Measurements from ENCODE around the gene CYLD.

Gene CYLD

DNA sequence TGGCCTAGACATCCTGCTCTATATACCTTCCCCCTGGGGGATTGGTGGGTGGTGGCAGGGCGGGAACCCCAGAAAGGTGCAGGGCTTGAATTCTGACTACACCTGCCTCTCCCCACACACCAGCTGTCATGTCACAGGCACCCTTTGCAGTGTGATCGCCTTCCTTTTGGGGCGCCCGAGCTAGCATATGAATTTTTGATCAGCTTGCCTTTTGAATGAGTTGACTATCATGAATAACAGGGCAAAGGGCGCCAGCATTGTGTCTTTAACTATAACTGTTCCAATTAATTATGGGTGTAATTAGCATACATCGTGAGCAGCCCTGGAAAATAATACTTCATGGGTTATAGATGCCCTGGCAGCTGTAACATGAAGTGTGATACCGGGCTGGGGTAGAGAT lies 72.7 kb downstream of the CYLD start:
- H3K4me3 ChIP-seq (ENCODE audit: low read depth, low read length): no peak overlapping the region

DNA sequence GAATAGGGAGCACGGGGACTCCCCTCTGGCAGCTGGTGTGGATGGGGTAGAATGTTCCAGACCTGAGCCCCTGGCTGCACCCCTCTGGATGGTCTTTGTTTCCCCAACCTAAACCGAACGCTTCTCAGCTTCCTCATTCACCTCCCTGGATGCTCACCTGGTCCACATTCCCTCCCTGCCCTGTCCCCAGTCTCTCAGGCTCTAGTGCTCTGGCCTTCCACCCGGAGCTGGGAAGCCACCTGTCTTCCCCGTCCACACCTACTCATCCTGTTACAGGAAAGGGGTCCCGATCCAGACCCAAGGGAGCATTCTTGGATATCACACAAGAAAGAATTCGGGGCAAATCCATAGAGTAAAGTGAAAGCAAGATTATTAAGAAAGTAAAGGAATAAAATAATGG lies 73.5 kb downstream of the CYLD start:
- H3K4me3 ChIP-seq (ENCODE audit: low read depth, low read length): no peak overlapping the region

DNA sequence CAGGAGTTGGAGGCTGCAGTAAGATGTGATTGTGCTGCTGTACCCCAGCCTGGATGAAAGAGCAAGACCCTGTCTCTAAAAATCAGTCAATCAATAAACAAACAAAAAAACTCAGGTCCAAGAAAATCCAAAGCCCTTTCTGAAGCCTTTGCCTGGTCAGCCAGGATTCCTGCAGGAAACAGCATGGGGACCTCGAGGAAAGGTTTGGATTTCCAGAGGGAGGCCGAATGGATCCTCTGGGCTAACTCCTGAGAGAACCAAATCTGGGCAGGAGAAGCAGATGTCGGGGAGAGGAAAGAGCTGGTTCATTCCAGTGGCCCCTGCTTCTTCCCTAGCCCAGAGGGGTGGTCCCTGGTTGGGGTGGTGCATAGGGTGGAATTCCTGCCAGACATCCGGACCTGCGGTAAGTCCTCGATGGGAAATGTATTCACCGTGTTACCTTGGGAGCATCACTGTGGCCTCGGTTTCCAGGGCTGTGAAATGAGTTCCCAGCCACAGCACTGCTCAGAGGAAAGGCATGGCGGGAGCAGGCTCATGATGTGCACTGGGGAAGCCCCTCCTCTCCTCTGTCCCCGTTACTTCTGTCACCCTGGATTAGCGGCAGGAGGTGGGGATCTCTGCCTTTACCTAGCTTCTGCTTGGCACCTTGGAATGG lies 75.1 kb downstream of the CYLD start:
- H3K4me3 ChIP-seq (ENCODE audit: low read depth, low read length): no peak overlapping the region

DNA sequence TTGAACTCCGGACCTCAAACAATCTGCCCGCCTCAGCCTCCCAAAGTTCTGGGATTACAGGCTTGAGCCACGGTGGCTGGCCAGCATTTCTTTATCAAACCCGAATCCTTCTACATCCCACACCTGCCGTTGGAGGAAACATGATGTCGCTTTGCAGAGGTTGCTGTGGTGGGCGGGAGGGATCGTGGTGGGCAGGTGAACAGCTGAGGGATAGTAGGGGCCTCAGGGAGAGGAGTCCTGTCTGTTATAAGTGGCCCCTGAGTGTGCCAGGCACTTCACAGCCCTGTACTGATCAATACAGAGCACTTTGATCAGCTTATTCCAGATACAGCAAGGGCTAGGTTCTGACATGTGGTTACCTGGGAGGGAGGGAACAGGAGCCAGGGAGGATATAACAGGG lies 76.5 kb downstream of the CYLD start:
- no peak overlapping the region for H3K4me3 ChIP-seq (ENCODE audit: low read depth, low read length)

DNA sequence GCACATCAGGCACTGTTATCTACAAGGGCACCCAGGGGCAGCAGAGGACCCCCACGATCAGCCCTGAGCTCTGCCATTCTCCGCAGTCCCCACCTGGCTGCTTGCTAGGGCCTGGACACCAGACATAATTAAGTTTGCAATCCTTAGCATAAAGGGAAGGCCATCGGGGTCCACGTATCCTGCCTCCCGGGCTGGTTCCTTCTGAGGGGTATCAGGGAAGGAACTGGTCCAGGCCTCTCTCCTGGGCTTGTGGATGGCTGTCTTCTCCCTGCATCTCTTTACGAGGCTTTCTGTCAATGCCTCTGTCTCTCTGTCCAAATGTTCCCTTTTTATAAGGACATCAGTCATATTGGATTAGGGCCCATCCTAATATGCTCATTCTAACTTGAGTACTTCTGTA lies 77.8 kb downstream of the CYLD start:
- no peak overlapping the region for H3K4me3 ChIP-seq (ENCODE audit: low read depth, low read length)

DNA sequence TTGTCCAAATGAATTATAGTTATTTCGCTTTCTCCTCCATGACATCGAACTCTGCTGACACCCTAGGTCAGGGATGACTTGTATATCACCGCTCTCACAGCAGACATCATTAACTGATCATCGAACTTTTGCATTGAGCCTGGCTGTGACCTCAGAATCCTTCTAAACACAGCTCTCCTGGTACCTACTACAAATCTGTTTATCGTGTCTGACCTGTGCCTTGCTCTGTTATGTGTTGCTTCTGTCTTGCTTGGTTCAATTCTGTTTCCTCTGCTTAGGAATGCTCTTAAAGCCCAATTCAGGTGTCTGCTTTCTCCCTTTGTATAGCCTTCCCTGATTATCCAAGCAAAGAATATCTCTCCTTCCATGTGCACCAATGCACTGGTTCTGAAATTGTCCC lies 78.3 kb downstream of the CYLD start:
- no peak overlapping the region for H3K4me3 ChIP-seq (ENCODE audit: low read depth, low read length)

DNA sequence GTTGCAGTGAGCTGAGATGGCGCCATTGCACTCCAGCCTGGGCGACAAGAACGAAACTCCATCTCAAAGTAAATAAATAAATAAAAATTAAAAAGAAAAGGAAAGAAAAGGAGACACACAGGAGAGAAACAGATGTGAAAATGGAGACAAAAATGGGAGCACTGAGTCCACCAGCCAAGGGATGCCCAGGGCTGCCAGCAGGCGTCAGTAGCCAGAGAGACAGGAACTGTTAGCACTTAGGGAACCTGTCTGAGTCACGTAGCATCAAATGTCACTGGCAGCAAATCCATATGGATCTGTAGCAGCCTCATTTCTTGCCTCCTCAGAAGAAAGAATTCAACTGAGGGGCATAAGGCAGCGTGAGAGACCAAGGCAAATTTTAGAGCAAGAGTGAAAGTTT lies 79.7 kb downstream of the CYLD start:
- no peak overlapping the region for H3K4me3 ChIP-seq (ENCODE audit: low read depth, low read length)

DNA sequence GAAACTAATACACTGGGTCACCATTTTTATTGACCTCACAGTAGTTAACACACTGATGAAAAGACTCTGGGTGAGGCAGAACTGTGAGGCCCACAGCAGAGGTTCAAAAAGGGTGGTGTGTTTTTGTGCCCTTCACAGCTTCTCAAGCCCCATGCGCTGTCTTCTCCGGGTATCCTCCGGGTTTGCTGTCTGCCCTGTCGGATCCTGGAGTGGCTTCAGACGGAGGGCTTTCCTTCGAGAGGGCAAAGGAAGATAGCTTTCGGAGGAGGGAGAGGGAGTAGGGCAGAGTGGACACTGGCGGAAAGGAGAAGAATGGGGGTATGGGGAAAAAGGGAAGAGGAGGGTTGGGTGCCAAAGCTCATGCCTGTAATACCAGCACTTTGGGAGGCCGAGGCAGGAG lies 80.8 kb downstream of the CYLD start:
- no peak overlapping the region for H3K4me3 ChIP-seq (ENCODE audit: low read depth, low read length)

DNA sequence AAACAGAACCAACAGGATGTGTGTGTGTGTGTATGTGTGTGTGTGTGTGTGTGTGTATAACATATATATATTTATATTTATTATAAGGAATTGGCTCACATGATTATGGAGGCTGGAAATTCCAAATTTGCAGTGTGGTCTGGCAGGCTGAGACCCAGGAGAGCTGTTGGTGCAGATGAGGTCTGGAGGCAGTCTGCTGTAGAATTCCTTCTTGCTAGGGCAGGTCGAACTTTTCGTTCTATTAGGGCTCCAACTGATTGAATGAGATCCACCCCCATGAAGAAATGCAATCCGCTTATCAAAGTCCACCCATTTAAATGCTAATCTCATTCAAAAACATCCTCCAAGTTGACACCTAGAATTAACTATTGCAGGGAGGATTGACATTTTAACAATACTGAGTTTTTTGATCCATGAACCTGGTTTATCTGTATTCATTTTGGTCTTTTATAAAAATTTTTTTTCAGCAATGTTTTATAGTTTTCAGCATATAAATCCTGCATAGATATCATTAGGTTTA lies 85.0 kb downstream of the CYLD start:
- H3K4me3 ChIP-seq (ENCODE audit: low read depth, low read length): no peak overlapping the region

DNA sequence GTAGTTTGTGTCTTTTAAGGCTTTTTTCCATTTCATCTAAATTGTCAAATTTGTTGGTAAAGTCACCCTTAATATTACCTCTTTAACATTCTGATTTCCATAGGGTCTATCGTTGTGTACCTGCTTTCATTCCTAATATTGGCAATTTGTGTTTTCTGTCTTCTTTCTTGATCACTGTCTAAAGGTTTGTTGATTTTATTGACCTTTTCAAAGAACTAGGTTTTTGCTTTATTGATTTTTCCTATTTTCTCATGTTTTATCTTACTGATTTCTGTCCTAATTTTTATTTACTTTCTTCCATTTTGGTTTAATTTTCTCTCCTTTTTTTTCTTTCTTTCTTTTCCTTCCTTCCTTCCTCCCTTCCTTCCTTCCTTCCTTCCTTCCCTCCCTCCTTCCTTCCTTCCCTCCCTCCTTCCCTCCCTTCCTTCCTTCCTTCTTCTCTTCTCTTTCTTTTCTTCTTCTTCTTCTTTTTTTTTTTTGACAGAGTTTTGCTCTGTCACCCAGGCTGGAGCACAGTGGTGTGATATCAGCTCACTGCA lies 86.3 kb downstream of the CYLD start:
- no peak overlapping the region for H3K4me3 ChIP-seq (ENCODE audit: low read depth, low read length)

DNA sequence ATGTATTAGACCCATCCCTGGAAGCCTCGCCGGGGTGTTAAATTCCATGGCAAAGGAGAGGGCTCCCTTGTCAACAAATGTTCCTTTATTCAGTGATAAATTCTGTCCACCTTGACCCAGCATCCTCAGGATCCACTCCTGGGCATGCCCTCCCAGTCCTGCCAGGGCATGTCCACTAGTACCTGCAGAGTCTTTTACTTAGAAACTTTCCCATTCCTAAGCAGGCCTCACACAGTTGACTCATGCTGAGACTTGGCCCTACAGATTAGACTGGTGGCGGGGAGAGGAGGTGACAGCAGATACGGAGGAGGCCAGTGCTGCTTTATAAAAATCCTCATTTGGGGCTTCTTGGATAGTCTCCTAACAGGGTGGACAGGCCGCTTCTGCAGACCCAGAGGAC lies 88.8 kb downstream of the CYLD start:
- no peak overlapping the region for H3K4me3 ChIP-seq (ENCODE audit: low read depth, low read length)

DNA sequence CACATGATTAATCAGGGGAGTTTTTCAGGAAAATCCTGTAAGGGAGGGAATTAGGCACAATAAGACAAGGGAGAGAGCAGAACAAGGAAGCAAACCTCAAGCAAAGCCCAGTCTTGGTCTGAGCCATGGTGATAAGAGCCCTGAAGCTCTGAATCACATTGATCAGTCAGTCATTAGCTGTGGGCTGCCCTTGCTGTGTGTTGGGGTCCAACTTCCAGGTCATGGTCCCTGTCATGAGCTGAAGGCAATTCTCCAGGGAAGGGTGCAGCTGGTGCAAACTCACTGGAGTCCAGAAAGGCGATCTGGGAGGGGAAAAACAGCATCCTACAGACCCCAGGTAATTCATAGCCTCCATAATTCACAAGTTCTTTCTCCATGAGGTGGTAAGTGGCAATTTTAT lies 89.9 kb downstream of the CYLD start:
- no peak overlapping the region for H3K4me3 ChIP-seq (ENCODE audit: low read depth, low read length)

DNA sequence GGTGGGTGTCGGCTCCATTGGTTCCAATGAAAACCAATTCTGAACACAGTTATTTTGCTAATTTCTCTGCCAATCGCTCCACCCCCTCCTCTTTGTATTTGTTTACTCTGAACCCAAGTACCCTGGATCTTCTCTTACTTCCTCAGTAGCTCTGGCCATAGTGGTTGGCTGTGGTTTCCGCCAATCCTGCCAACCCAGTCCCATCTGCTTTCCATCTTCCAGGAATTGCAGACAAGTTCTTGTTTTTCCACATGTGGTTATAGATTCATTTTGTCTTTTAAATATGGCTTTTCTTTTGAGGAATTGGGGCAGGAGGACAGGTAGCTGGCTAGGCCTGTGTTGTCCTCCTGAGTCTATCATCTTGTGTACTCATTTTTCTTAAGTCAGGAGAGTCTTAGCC lies 92.0 kb downstream of the CYLD start:
- H3K4me3 ChIP-seq (ENCODE audit: low read depth, low read length): no peak overlapping the region

DNA sequence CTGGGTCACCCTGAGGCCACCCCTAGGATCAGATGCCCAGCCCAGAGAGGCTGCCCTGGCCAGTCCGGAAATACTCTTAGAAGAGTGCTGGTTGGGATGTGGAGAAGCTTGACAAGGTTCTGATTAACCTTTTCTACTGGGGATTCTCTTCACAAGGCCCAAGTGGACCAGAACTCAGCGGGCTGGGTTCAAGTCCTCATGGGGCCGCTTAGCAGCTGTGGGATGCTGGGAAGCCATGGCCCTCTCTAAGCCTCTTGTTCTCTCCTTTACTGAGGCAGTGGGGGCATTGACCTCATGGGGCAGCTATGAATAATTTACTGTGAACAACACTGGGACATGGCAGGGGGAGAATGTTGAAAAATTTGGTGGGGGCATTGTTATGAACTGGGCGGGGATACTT lies 92.8 kb downstream of the CYLD start:
- H3K4me3 ChIP-seq (ENCODE audit: low read depth, low read length): no peak overlapping the region

DNA sequence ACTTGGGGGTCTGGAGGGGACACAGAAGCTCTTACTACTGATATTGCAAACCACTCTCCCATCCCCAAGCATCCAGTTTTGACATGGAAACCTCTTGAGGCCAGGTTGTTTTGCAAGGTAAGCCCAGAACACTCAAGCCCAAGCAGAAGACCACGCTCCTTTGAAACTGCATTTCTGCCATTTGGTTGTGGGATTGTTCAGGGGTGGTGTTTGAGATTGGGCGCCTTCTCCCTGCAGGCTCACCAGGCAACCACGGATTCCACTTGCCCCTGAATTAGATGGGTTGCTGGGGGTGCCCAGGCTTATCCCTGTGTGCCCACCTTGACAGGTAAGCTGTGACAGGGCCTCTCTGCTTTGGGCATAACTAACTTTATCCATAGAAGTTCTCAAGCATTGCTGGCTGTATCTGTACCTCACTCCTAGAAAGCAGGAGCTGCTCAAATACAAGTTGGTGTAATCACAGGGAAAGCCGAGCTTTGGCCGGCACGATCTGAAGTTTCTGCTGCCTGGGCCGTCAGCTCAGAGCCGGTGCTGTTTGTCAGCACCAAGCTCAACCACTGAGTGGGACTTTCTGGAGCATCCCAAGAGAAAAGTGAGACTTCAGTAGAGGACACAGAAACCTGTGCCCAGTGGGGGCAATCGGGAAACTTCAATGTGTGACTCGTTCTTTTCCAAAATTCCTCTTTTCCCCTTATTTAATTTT lies 93.6 kb downstream of the CYLD start:
- no peak overlapping the region for H3K4me3 ChIP-seq (ENCODE audit: low read depth, low read length)

DNA sequence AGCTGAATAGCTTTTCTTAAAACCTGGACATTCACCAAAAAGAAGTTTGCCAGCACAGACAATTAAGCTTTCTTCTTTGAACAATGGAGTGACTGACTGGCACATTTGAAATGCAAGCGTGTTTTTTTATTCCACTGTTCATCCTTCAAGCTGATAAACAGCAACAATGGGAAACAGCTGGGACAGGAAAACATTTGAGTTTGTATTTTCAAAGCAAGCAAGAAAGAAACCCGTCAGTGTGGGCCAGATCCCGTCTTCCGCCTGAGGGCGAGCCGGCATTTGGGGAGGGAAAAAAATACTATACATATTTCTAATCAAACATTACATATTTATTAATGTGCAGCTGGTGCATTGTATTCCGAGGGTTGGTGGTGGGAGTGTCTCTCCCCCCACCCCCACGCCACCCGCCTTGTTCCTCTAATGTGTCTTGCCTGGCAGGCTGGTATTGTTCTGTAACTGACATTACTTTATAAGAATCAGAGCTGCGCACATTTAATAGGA lies 94.3 kb downstream of the CYLD start:
- no peak overlapping the region for H3K4me3 ChIP-seq (ENCODE audit: low read depth, low read length)

DNA sequence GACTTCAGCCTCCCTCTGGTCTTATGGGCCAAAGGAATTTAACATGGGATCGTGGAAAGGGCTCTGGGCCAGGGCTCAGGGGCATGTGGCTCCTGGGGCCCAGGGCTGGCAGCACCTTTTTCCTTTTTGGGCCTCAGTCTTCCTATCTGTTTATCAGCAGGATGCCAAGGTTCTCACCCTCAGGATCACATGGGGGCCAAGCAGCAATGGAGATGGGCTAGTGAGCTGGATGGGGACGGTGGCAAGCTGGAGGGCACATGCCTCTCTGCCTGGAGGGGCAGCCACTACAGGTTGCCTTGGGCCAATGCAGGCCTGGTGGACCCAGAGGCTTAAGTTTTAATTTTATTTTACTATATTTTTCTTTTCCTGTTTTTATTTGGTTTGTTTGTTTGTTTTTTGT lies 95.4 kb downstream of the CYLD start:
- H3K4me3 ChIP-seq (ENCODE audit: low read depth, low read length): no peak overlapping the region

DNA sequence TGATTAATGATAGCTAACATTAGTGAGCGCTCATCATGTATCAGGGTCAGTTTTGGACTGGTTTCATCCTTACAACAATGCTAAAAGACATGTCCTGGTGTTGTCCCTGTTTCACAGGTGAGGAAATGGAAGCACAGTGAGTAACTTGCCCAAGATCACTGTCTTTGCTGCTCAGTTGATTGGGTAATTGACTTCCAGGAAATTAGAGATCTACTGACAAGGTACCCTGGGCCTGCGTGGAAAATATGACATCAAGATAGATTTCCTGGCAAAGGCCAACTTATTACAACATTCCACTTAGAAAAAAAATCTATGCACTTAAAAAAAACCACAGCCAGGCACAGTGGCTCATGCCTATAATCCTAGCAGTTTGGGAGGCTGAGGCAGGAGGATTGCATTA lies 96.3 kb downstream of the CYLD start:
- H3K4me3 ChIP-seq (ENCODE audit: low read depth, low read length): no peak overlapping the region

DNA sequence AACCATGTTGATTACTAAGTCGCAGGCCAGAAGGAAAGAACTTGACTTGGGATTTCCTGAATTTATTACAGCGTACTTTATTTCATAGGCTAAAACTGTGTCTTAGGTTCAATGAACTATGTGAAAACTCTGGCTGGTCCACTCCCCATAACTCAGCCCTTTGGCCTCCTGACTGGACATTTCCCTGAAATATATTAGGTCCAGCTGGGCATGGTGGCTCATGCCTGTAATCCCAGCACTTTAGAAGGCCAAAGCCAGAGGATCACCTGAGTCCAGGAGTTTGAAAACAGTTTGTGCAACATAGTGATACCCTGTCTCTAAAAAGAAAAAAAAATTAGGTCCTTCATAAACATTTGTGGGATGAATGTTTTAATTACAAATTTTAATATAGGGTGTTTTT lies 97.0 kb downstream of the CYLD start:
- H3K4me3 ChIP-seq (ENCODE audit: low read depth, low read length): no peak overlapping the region

DNA sequence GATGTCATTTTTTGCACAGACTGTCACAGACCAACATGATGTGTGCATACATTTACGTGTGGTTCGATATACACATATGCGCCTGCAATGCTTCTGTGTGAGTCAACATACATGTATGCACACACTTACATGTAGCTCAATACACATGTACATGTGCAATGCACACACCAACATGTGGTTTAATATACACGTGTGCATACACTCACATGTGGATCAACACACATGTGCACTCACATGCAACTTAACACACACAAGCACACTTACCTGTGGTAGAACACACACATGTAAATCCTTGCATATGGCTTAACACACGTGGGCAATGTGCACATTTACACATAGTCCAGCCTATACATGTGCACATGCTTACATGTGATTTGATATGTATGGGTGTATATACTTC lies 97.5 kb downstream of the CYLD start:
- no peak overlapping the region for H3K4me3 ChIP-seq (ENCODE audit: low read depth, low read length)

DNA sequence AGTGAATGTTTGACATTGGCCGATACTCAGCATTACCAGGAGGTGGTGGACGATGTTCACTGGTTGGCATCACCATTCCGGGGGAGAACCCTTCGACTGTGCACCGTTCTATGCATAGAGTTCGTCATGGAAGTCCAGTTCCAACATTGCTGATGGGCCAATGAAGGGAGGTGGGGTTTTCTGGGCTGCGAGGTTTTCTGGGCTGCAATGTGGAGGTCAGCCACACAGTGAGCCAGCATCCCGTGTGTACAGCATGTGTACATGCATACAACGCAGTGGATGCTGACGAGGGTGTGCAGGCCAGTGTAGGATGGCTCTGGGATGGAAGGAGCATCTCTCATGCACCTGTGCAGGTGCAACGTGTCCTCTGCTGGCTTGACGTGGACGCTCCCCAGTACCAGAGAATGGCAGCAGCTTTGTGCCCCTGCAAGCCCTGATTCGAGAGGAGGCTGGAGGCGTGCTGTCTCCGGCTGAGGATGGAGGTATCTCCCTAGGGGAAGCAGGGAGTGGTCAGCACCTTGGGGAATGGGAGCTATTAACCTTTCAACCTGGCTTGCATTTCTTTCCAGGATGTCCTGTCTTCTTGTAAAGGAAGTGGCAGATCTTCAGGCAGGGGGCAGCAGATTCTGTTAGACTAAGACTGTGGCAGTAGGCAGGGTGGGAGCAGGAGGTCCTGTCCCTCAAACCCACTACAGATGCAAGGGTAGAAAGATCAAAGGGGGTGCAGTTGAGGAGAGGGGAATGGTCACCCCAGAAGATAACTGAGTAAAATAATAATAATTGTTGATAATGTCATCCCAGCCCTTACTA lies 98.2 kb downstream of the CYLD start:
- H3K4me3 ChIP-seq (ENCODE audit: low read depth, low read length): no peak overlapping the region
